PC-3 (cell line): ENCODE results near the gene OR8B4. TPM values are rescaled to one million over a fixed set of nuclear protein-coding genes. Genes with fewer than 3 reads are reported as not detected.

Source experiments
- ATAC-seq: fragments of 200-7000 bp; cut with Tn5 transposase; 2 replicates; pipeline ENCODE4 v1.9.1; 2020; ENCODE audit warnings: mild to moderate bottlenecking, moderate library complexity
- BruUV-seq: library from RNA; stranded (reverse); fragments of 400-500 nt; replicated peaks from 2 replicates; lab custom pipeline; 2021; lab: Mats Ljungman, UMichigan
- CTCF ChIA-PET: fragments of 300-600 bp; sonication (Branson Sonifier 250); formaldehyde crosslinking; loops from one replicate; lab custom pipeline; 2022; ENCODE audit warnings: antibody characterized with exemption; lab: Charles Lee
- POLR2A ChIA-PET: fragments of 300-600 bp; sonication (Branson Sonifier 250); formaldehyde crosslinking; loops from one replicate; lab custom pipeline; 2022; ENCODE audit warnings: antibody characterized with exemption; ENCODE audit not compliant: unreplicated experiment; lab: Charles Lee
- DNase-seq: peaks from one replicate; pipeline ENCODE4 v3.0.0-alpha.2; 2015
- H2AFZ ChIP-seq: fragments of 300-600 bp; sonication (generic); 2 replicates; pipeline ENCODE4 v1.6.0; 2016; ENCODE audit warnings: antibody characterized with exemption, low read length
- H3F3A ChIP-seq: fragments of 300-600 bp; sonication (generic); one replicate; pipeline ENCODE4 v1.6.0; 2017; ENCODE audit warnings: antibody characterized with exemption, low read length, control low read depth, mild to moderate bottlenecking; ENCODE audit not compliant: unreplicated experiment
- H3K27ac ChIP-seq: fragments of 300-600 bp; sonication (generic); 2 replicates; pipeline ENCODE4 v1.5.1; 2016; ENCODE audit warnings: mild to moderate bottlenecking, low read length
- H3K27me3 ChIP-seq: fragments of 300-600 bp; sonication (generic); 2 replicates; pipeline ENCODE4 v1.6.1; 2016; ENCODE audit warnings: low read length, mixed read lengths
- H3K36me3 ChIP-seq: fragments of 300-600 bp; sonication (generic); 2 replicates; pipeline ENCODE4 v1.6.1; 2016; ENCODE audit warnings: low read depth, mixed run types, low read length, mixed read lengths
- H3K4me1 ChIP-seq: fragments of 300-600 bp; sonication (generic); 2 replicates; pipeline ENCODE4 v1.5.1; 2016; ENCODE audit warnings: low read length; ENCODE audit not compliant: insufficient read depth
- H3K4me2 ChIP-seq: fragments of 300-600 bp; sonication (generic); 2 replicates; pipeline ENCODE4 v1.6.0; 2016; ENCODE audit warnings: low read length
- H3K4me3 ChIP-seq: fragments of 300-600 bp; sonication (generic); 2 replicates; pipeline ENCODE4 v1.5.1; 2016; ENCODE audit warnings: mild to moderate bottlenecking, low read length, mixed read lengths
- H3K79me2 ChIP-seq: fragments of 300-600 bp; sonication (generic); 2 replicates; pipeline ENCODE4 v1.6.1; 2017; ENCODE audit warnings: low read length, mixed read lengths
- H3K9ac ChIP-seq: fragments of 300-600 bp; sonication (generic); 2 replicates; pipeline ENCODE4 v1.6.0; 2016; ENCODE audit warnings: mild to moderate bottlenecking, low read length
- H3K9me2 ChIP-seq: fragments of 300-600 bp; sonication (generic); replicated peaks from 2 replicates; pipeline ENCODE4 v1.6.1; 2016; ENCODE audit warnings: mixed run types, low read length, mixed read lengths
- H3K9me3 ChIP-seq: fragments of 300-600 bp; sonication (generic); 2 replicates; pipeline ENCODE4 v1.6.1; 2016; ENCODE audit warnings: low read length, mixed read lengths
- H4K20me1 ChIP-seq: fragments of 300-600 bp; sonication (generic); 2 replicates; pipeline ENCODE4 v1.6.1; 2016; ENCODE audit warnings: low read length, mixed read lengths
- EZH2 ChIP-seq: fragments of 300-600 bp; sonication (generic); IDR thresholded peaks from one replicate; pipeline ENCODE4 v1.6.1; 2017; ENCODE audit warnings: antibody characterized with exemption, mild to moderate bottlenecking, low read length; ENCODE audit not compliant: unreplicated experiment
- EZH2phosphoT487 ChIP-seq: fragments of 300-600 bp; sonication (generic); IDR thresholded peaks from 2 replicates; pipeline ENCODE4 v1.6.1; 2018; ENCODE audit warnings: mild to moderate bottlenecking, antibody characterized with exemption, low read length, borderline replicate concordance
- intact Hi-C: fragments of 100-400 bp; cut with micrococcal nuclease; formaldehyde crosslinking; loops from 2 replicates; pipeline ENCODE4 v1.9.0; 2023
- total RNA-seq: library from RNA; depleted of rRNA; stranded (reverse); fragments of >200 nt; gene quantifications from 2 replicates; pipeline ENCODE4 v1.2.3, GENCODE V29; 2014
- TF ChIP-seq, protein P1 (sequence below): fragments of 300-600 bp; sonication (generic); conservative IDR thresholded peaks from 2 replicates; pipeline ENCODE4 v1.5.1; 2017; ENCODE audit warnings: antibody characterized with exemption, low read depth, mild to moderate bottlenecking, low read length

OR8B4 gene
- total RNA-seq, 1 experiment from 2014 or later, result not detected

DNA sequence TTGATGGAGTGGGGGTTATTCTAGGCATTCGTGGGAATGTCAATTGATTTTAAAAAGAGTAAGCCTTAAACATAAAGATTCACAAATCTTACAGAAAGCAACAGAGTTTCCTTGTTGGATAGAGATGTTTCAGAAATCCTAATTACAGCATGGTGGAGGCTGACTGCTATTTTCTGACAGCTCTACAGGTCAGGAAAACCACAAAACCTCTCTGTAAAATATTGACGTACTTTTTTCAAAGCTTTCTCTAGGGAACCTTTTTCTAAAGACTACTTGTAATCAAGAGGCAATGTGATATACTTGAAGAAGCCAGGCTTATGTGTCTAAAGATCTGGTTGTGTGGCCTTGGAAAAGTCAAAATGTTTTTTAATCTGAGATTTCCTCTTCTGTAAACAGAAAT is 29.9 kb upstream of the OR8B4 start:
- Histone ChIP-seq H3K9ac (no peak overlapping the region), H2AFZ (no peak overlapping the region), H3K36me3 (no peaks in the 10 kb centered on the region), H3K4me1 (no peaks in the 10 kb centered on the region), H3K9me3 (no peaks in the 10 kb centered on the region), H3K27ac (no peak overlapping the region), H4K20me1 (no peaks in the 10 kb centered on the region), H3K4me3 (no peak overlapping the region), H3K79me2 (no peaks in the 10 kb centered on the region), H3F3A (no peaks in the 10 kb centered on the region), H3K27me3 (peaks cover 62% of the 10 kb centered on the region), H3K4me2 (no peak overlapping the region), H3K9me2 (no peaks in the 10 kb centered on the region)
- POLR2A ChIA-PET, result no interaction called here
- TF ChIP-seq, protein P1, sequence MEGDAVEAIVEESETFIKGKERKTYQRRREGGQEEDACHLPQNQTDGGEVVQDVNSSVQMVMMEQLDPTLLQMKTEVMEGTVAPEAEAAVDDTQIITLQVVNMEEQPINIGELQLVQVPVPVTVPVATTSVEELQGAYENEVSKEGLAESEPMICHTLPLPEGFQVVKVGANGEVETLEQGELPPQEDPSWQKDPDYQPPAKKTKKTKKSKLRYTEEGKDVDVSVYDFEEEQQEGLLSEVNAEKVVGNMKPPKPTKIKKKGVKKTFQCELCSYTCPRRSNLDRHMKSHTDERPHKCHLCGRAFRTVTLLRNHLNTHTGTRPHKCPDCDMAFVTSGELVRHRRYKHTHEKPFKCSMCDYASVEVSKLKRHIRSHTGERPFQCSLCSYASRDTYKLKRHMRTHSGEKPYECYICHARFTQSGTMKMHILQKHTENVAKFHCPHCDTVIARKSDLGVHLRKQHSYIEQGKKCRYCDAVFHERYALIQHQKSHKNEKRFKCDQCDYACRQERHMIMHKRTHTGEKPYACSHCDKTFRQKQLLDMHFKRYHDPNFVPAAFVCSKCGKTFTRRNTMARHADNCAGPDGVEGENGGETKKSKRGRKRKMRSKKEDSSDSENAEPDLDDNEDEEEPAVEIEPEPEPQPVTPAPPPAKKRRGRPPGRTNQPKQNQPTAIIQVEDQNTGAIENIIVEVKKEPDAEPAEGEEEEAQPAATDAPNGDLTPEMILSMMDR, result no peak
- TF ChIP-seq EZH2, result no peak
- TF ChIP-seq EZH2phosphoT487, result no peak
- intact Hi-C loops, result no loop called here
- BruUV-seq, result no TSS peak
- CTCF ChIA-PET, result no interaction called here
- DNase-seq (no peak), ATAC-seq (no peak)

- intact Hi-C loops, result no loop called here
- no peaks in the 10 kb centered on the region for H3K36me3 ChIP-seq
- H3K9me2 ChIP-seq, result no peaks in the 10 kb centered on the region
- H3F3A ChIP-seq, result no peaks in the 10 kb centered on the region
- no peak overlapping the region for H3K27ac ChIP-seq
- no peak overlapping the region for H2AFZ ChIP-seq
- H4K20me1 ChIP-seq, result no peaks in the 10 kb centered on the region
- H3K4me1 ChIP-seq, result no peaks in the 10 kb centered on the region
- ATAC-seq, result no peak
- no peak for TF ChIP-seq EZH2phosphoT487
- TF ChIP-seq, protein P1, result no peak
- no peak for TF ChIP-seq EZH2
- CTCF ChIA-PET, result no interaction called here
- POLR2A ChIA-PET, result no interaction called here
- BruUV-seq, result no TSS peak
- H3K9me3 ChIP-seq, result no peaks in the 10 kb centered on the region
- peaks cover 38% of the 10 kb centered on the region for H3K27me3 ChIP-seq
- no peak for DNase-seq
- H3K4me2 ChIP-seq, result no peak overlapping the region
- H3K4me3 ChIP-seq, result no peak overlapping the region
- H3K9ac ChIP-seq, result no peak overlapping the region
- no peaks in the 10 kb centered on the region for H3K79me2 ChIP-seq
Observed at GRCh38 chr11:124446916-124447315, 22.2 kb upstream of the OR8B4 start.

DNA sequence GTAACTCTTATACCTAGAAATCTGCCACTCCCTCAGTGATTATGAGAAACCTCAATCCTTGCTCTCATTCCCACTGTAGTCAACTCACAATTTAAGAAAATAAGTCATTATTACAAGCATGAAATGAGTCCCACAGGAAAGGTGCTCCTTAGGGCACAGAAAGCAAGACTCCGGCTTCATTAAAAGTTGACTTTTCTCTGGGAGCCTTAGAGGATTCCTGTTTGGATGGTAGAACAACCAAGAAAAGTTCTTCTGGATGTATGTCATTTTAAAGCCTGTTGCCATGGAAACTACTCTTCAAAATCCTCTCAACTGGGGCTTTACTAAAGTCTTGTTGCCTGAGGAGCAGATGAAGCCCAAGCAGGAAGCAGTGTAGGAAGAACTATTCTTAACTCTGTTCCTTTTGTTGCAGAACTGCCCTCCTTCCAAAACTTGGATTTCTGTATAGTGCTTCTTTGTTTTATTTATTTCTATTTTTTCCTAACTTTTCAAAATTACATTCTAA is 21.0 kb upstream of the OR8B4 start, which contains the start of gene OR8B8:
TSS of gene OR8B8 (minus strand) at position 51 of the 505 bp plus-strand sequence. CDS start 4,611 bp downstream, outside the sequence.
- no peak within 1 kb of the TSS for H3K4me3 ChIP-seq
- no peak within 1 kb of the TSS for H3K4me2 ChIP-seq
- no peak for DNase-seq
- TF ChIP-seq, protein P1, result no peak
- TF ChIP-seq EZH2phosphoT487 (no peak), EZH2 (no peak)
- no peaks in the 10 kb centered on the region for H3K79me2 ChIP-seq
- no peaks in the 10 kb centered on the region for H3K9me2 ChIP-seq
- ChIA-PET CTCF (no interaction called here), POLR2A (no interaction called here)
- peaks cover 45% of the 10 kb centered on the region for H3K27me3 ChIP-seq
- no peak within 1 kb of the TSS for H2AFZ ChIP-seq
- BruUV-seq, result no TSS peak
- H3K27ac ChIP-seq, result no peak within 1 kb of the TSS
- H4K20me1 ChIP-seq, result no peaks in the 10 kb centered on the region
- no peak within 1 kb of the TSS for H3K9ac ChIP-seq
- no peaks in the 10 kb centered on the region for H3K4me1 ChIP-seq
- no peaks in the 10 kb centered on the region for H3K9me3 ChIP-seq
- ATAC-seq, result no peak
- H3K36me3 ChIP-seq, result no peaks in the 10 kb centered on the region
- intact Hi-C loops, result no loop called here
- H3F3A ChIP-seq, result no peaks in the 10 kb centered on the region
